ENCODE results near the gene RDM1.

DNA sequence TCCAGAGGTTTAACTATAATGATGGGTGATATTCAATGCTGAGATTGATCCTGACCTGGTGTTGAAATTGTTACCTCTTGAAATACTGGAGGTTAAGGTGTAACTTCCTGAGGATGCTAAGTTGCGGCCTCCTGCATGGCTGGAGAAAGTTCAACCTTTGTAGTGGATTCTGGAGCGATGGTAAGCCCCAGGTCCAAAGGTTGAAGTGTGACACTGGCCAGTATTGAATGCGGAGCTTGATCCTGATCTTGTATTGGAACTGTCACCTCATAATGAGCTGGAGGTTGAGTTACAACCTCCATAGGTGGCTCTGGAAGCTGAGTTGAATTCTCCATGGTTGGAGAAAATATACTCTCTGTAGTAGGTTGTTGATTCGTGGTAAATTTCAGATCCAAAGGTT, 17.0 kb downstream of the RDM1 start:
- TF ChIP-seq, protein P1, sequence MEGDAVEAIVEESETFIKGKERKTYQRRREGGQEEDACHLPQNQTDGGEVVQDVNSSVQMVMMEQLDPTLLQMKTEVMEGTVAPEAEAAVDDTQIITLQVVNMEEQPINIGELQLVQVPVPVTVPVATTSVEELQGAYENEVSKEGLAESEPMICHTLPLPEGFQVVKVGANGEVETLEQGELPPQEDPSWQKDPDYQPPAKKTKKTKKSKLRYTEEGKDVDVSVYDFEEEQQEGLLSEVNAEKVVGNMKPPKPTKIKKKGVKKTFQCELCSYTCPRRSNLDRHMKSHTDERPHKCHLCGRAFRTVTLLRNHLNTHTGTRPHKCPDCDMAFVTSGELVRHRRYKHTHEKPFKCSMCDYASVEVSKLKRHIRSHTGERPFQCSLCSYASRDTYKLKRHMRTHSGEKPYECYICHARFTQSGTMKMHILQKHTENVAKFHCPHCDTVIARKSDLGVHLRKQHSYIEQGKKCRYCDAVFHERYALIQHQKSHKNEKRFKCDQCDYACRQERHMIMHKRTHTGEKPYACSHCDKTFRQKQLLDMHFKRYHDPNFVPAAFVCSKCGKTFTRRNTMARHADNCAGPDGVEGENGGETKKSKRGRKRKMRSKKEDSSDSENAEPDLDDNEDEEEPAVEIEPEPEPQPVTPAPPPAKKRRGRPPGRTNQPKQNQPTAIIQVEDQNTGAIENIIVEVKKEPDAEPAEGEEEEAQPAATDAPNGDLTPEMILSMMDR (IDR thresholded peaks at IDR 0.05) = no peak
- TF ChIP-seq POLR2A (IDR thresholded peaks at IDR 0.05) = no peak
